Lung microvascular endothelial cell (primary cell): ENCODE results near the gene CLDN14. TPM values are rescaled to one million over a fixed set of nuclear protein-coding genes. Genes with fewer than 3 reads are reported as not detected.
"Not testable (repeated sequence)": the region's sequence is repeated elsewhere in the genome, so short reads cannot be mapped to it uniquely, and the experiment has no call there.

Source experiments
- DNase-seq, 2 donors: peaks; one replicate each; pipeline versions ENCODE4 v3.0.0 to v3.0.0-alpha.2; 2010; ENCODE audit warnings: low read depth in 2 of 2
- total RNA-seq: library from RNA; depleted of rRNA; stranded (reverse); fragments of >200 nt; gene quantifications from 2 replicates; pipeline ENCODE4 v1.2.1, GENCODE V29; 2014

CLDN14 gene
- total RNA-seq, 1 donor from 2014 or later: not detected

- no peak for DNase-seq
Observed at GRCh38 chr21:36501589-36501892, 21.6 kb upstream of the CLDN14 start.

GRCh38 chr21:36499578-36500471 is 19.9 kb upstream of the CLDN14 start:
- peak in 1 of 2 donors; percentile 27 for DNase-seq

GRCh38 chr21:36494557-36494956 is 14.6 kb upstream of the CLDN14 start:
- DNase-seq: no peak

GRCh38 chr21:36491209-36491910 is 11.4 kb upstream of the CLDN14 start:
- DNase-seq: no peak

- DNase-seq: no peak
Observed at GRCh38 chr21:36489776-36490165, 9.8 kb upstream of the CLDN14 start.

GRCh38 chr21:36489103-36489775 is 9.3 kb upstream of the CLDN14 start:
- DNase-seq: no peak

GRCh38 chr21:36487641-36488307 is 7.9 kb upstream of the CLDN14 start:
- peak; percentile 71 to 85 for DNase-seq

GRCh38 chr21:36486246-36486645 is 6.3 kb upstream of the CLDN14 start:
- no peak for DNase-seq

- no peak for DNase-seq
Observed at GRCh38 chr21:36485476-36485875, 5.6 kb upstream of the CLDN14 start.

- DNase-seq: no peak
Observed at GRCh38 chr21:36483095-36483494, 3.2 kb upstream of the CLDN14 start.

GRCh38 chr21:36482673-36483072 is 2.8 kb upstream of the CLDN14 start:
- DNase-seq: no peak

- DNase-seq: no peak
Observed at GRCh38 chr21:36482181-36482580, 2.3 kb upstream of the CLDN14 start.

GRCh38 chr21:36481639-36482038 is 1.7 kb upstream of the CLDN14 start:
- no peak for DNase-seq

GRCh38 chr21:36480618-36481017 is 696 bp upstream of the CLDN14 start:
- DNase-seq: no peak

GRCh38 chr21:36478941-36479340 is 981 bp downstream of the CLDN14 start:
- peak; percentile 39 to 53 for DNase-seq

GRCh38 chr21:36478207-36478701 is 1.7 kb downstream of the CLDN14 start:
- DNase-seq: peak in 1 of 2 donors; percentile 91

GRCh38 chr21:36477559-36477958 is 2.4 kb downstream of the CLDN14 start:
- no peak for DNase-seq

GRCh38 chr21:36477001-36477400 is 2.9 kb downstream of the CLDN14 start:
- no peak for DNase-seq

GRCh38 chr21:36476541-36476940 is 3.4 kb downstream of the CLDN14 start:
- not testable (repeated sequence) for DNase-seq

- peak in 1 of 2 donors; percentile 59 for DNase-seq
Observed at GRCh38 chr21:36474591-36474990, 5.3 kb downstream of the CLDN14 start.

- no peak for DNase-seq
Observed at GRCh38 chr21:36473203-36473602, 6.7 kb downstream of the CLDN14 start.

GRCh38 chr21:36472377-36472776 is 7.5 kb downstream of the CLDN14 start:
- DNase-seq: no peak
